ENCODE measurements around the gene NIBAN1.
"Not testable (repeated sequence)": the region's sequence is repeated elsewhere in the genome, so short reads cannot be mapped to it uniquely, and the experiment has no call there.

Gene NIBAN1

GRCh38 chr1:184972315-184973055 lies 1.8 kb downstream of the NIBAN1 start:
- no peak for DNase-seq

DNA sequence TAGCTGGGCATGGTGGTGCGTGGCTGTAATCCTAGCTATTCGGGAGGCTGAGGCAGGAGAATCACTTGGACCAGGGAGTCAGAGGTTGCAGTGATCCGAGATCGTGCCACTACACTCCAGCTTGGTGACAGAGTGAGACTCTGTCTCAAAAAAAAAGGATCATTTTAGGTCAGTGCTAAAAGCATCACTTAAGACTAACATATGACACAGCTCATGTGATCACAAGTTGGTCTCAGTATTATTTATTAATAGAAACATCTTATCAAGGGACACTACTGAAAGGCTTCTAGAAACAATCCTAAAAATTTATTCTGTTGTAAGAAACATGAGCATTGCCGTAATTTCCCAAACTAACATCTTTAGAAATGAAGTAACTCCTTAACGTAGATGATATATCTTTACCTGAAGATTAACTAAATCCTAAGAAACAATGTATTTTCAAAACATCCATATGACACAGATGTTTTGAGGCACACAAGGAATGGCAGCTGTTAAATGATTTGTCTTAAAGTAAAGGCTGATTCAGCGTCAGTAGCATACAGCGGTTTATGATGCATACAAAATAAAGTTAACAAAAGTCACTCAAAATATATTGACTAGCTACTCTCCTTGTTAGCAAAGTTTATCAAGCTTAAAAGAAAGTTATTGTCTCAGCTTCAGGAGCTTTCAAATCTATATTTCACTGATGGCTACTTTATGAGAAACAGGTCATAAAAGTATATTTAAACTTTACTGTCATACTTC lies 2.6 kb downstream of the NIBAN1 start:
- DNase-seq, result no peak

GRCh38 chr1:184970691-184971161 lies 3.6 kb downstream of the NIBAN1 start:
- DNase-seq, result no peak

DNA sequence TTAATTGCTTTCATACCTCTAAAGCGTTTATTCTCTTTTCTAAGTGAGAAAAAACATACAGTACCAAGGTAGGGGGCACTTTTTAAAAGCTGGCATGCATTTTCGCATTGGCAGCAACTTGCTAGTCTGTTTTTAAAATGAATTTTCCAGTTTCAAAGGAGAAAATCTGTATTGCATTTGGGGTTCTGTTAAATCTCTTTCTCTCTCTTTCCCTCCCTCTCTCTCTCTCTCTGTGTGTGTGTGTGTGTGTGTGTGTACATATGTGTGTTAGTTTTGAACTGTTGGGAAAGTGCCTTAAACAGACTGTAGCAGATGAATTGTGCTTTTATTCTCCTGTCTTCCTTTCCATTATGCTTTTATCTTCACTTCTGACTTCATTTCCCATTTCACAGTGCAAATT lies 7.3 kb downstream of the NIBAN1 start:
- no peak for DNase-seq

DNA sequence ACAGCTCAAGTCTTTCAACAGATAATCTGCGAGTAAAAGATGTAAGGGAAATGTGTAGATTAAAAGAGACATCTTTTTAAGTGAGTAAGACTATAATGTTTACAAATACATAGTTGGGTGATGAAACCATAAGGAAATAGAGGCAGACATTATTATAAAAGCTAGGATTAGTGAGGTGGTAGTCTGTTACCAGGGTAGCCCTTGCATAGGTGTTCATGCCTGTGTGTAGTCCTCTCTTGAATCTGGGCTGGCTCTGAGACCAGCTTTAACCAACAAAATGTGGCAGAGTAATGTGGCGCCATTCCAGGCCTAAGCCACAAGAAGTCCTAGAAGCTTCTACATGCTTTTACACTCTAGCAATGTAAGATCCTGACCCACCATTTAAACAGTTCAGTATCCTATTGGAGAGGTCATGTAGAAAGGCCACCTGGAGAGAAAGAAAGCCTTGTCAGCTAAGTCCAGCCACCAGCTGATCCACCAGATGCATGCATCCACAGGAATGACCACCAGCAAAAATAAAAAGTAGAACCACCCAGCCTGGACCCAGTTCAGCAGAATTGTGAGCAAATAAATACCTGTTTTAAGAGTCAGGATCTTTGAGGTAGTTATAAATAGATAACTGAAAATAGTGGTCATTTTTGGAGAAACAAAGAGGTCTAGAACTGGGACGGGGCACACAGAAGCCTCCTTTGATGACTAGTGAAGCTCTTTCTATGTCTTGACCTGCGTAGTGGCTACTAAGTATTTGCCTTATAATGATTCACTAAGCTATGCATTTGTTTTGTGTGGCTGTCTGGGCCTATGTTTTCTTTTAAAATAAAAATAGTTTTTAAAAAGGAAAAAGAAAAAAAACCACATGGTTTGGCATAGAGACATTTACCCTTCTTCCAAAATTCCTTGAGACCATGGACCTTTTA lies 8.1 kb downstream of the NIBAN1 start:
- DNase-seq, result no peak

- no peak for DNase-seq
Measured at GRCh38 chr1:184965439-184965838, 8.9 kb downstream of the NIBAN1 start.

GRCh38 chr1:184959626-184960025 lies 14.7 kb downstream of the NIBAN1 start:
- no peak for DNase-seq

DNA sequence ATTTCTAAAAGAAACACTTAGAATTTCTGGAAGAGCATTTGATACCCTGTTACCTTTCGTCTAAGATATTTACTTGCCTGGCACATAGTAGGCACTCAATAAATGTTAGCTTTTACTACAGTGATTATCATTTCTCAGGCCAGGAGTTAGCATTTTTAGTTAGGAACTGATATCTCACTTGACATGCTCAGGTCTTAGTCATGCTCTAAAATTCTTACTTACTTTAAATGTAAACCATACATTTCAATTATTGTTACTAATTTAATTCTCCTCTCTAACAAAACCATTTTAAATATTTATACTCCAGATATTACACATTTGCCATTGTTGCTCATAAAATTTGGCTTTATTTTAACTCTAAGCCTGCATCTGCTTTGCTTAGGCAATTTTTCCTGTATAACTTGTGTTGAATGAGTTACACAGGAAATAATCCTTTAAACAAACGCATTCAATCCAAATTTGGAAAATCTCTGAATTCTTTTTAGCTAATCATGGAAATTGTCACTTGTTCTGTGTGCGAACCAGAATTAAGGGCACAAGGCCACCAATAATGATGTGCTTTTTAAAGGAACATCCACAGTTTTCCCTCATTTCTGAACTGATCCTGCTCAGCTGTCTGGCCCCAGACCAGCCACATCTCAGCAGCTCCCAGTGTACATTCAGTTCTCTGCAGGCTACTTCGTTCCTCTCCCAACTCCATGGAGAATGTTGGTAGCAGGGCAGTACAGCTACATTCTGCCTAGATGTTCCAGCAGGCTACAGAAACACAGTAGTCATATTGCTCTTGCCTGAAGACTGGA lies 15.6 kb downstream of the NIBAN1 start:
- DNase-seq, result no peak

- DNase-seq, result not testable (repeated sequence)
Measured at GRCh38 chr1:184957901-184958300, 16.4 kb downstream of the NIBAN1 start.

DNA sequence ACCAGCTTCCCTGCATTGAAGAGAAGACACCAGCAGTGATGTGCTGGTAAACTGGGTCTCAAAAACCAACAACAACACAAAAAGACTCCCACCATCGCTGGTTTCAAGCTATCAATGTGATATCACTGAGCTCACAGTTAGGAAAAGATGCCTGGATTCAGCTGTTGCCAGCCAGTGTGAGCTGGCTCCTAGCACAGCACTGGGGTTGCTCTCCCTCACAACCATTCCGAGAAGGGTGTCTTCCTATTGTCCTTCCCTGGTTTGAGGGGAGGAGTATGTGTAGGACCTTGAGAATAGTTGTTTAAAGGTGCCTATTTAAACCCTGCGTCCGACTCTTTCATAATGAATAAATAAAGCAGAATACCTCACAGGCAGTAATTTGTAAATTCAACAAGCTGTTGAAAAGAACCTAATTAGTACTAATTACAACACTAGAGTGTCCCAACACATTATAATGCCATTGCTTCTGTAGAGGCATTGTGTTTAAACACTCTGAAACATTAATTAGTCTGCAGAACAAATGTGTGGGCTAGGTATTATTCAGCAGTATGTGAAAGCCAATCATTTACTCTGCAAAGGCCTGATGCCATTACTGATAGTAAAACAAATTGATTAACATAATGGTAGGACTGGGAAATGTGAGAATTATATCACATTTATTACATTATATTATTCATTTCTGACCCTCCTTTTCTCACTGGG lies 17.2 kb downstream of the NIBAN1 start:
- DNase-seq, result no peak

DNA sequence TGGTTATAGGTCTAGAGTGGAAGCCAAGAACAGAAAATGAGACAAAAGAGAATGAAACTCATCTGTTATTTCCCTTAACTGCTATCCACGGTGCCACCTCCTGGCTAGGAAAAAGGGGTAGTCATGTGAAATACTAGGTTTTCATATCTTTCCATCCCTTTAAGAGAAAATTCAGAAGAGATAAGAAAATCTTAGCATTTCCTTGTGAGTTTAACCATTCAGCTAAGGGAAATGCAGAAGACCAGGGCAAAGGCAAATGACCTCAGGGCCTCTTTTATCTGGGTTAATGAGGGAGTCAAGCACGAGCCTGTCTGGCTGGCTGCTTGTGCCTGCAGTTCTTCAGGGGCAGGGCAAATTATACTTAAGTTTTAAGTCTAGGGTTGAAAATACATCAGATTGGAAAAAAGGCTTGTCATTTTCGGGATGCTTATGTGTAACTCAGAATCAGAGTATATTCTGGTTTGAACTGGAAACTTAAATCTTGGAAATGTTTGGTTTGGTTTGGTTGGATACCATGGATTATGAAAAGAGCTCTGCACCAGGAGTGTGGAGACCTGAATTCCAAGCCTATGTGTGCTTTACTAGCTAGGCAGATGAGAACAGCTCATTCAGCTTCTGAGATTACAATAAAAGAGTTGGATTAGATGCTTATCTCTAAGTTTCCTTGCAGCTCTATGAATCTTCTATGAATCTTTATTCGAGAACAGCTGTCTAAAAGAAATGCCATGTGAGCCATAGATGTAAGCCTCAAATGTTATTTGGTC lies 19.9 kb downstream of the NIBAN1 start:
- no peak for DNase-seq

DNA sequence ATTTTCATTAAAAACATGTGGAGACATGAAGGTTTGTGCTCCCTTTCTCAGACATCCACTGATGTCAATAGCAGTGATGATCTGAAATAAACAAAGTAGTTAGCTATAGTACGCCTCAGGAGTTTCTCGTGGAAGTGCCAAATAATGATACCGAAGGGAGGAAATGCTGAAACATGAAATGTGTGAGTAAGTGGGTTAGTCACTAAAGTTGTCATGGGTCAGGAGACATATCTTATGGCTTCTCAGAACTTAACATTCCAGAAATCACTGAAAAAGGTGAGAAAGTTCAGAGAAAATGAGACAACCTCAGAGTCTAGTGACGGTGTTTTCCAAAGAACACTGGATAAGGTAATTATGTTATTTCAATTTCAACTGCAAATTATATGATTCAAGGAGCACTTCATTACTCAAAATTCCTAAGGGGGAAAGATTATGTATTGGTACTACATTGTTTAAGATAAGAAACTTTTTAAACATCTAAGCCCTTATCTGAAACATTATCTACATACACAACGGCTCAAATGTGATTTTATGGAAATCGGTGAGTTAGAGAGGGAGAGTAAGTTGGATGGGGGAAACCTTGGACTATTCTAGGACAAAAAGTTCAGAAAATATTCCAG lies 20.6 kb downstream of the NIBAN1 start:
- no peak for DNase-seq

- DNase-seq, result no peak
Measured at GRCh38 chr1:184952428-184952827, 21.9 kb downstream of the NIBAN1 start.

DNA sequence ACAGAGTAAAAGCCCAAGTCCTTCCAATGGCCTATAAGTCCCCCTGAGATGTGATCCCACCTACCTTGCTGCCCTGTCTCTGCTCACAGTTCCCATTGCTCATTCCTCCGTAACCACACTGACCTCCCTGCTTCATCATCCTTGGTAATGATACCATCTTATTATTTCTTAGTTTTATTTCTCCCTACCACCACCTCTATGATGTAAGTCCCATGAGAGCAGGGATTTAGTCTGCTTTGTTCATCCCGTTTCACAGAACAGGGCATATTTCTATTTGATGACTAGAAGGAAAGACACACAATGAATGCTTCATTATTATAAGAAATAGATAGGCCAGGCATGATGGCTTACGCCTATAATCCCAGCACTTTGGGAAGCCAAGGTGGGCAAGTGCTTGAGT lies 22.5 kb downstream of the NIBAN1 start:
- DNase-seq, result no peak

- DNase-seq, result no peak
Measured at GRCh38 chr1:184950906-184951305, 23.4 kb downstream of the NIBAN1 start.

GRCh38 chr1:184950227-184950626 lies 24.1 kb downstream of the NIBAN1 start:
- no peak for DNase-seq

- no peak for DNase-seq
Measured at GRCh38 chr1:184947497-184948256, 26.6 kb downstream of the NIBAN1 start.

DNA sequence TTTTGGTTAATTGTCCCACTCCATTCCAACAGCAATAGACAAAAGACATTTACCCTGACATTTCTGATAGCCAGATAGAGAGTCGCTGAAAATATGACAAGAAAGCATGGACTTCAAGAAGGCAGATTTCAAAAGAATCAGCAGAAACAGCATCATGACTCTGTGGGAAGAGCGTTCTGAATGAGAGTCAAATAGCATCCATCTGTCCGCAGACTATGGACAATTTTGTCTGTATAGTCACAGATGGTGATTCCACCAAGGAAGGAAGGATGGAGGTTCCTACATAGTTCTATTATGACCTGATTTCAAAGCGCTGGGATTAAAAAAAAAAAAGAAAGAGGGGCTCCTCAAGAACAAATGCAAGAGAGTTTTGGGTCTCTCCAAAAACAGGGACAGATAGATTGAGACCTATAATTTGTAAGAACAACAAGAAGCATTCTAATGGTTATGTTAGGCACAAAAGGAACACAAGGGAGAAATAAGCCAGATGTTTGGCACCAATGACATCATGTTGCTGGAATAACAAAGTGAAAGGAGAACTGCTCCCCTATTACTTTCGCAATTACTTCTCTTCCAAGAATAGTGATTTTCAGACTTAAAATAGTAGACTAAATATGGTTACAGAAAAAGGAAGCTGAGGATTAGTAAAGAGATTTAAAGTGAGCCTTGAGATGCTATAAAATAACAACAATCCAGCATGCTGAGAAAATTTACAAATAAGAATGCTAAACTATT lies 28.5 kb downstream of the NIBAN1 start:
- DNase-seq, result no peak

DNA sequence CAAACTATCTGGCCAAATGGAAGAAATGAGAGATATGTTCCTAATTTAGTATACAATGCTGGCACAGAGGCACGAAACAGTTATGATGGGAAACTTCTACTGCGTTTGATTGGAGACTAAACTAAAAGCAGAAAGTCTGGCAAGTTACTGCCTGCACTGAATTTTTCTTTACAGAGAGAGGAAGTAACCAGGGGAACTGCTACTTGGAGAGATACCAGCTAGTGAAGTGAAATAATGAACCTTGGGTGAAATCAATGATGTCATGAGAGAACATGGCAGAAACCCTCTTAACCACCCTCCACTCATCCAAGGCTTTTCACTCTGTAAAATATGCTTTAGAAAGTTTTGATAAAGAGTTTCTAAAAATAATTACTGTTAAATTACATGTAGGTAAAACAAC lies 29.3 kb downstream of the NIBAN1 start:
- no peak for DNase-seq
